Upper lobe of right lung (tissue), 1 donor: ENCODE measurements around the gene SAMD4A. TPM values are rescaled to one million over a fixed set of nuclear protein-coding genes. Genes with fewer than 3 reads are reported as not detected.

Source experiments
- ATAC-seq: fragments of 200-7000 bp; cut with Tn5 transposase; one replicate; pipeline ENCODE4 v1.9.1; 2020; ENCODE audit warnings: mild to moderate bottlenecking, moderate library complexity
- DNase-seq: peaks from one replicate; pipeline ENCODE4 v3.0.0-alpha.2; 2020
- H3K27ac ChIP-seq: fragments of 200-600 bp; one replicate; pipeline ENCODE4 v1.8.0; 2022
- H3K27me3 ChIP-seq: fragments of 200-600 bp; one replicate; pipeline ENCODE4 v1.8.0; 2022; ENCODE audit warnings: mild to moderate bottlenecking
- H3K36me3 ChIP-seq: fragments of 200-600 bp; one replicate; pipeline ENCODE4 v1.8.0; 2022
- H3K4me1 ChIP-seq: fragments of 200-600 bp; one replicate; pipeline ENCODE4 v1.8.0; 2022
- H3K4me3 ChIP-seq: fragments of 200-600 bp; one replicate; pipeline ENCODE4 v1.8.0; 2022; ENCODE audit warnings: mild to moderate bottlenecking
- H3K9me3 ChIP-seq: fragments of 200-600 bp; one replicate; pipeline ENCODE4 v1.8.0; 2022
- intact Hi-C: fragments of 100-400 bp; cut with DNase I; formaldehyde crosslinking; loops from one replicate; pipeline ENCODE4 v1.11.0; 2022
- total RNA-seq: library from RNA; stranded (reverse); fragmentation: NEBNext Ultra II Directional; extraction: Animal tissue kit (Norgen Biotek cat#: 25700); gene quantifications from one replicate; pipeline ENCODE4 v1.2.1, GENCODE V29; 2021
- TF ChIP-seq, protein P1 (sequence below): fragments of 200-600 bp; IDR thresholded peaks from one replicate; pipeline ENCODE4 v1.8.0; 2022; ENCODE audit warnings: antibody characterized with exemption
- donor health status: DM: no; HTN: yes; CAD: no; lungs with severe emphysema.

The SAMD4A gene
- total RNA-seq, 1 donor from 2014 or later = 39.1 TPM

DNA sequence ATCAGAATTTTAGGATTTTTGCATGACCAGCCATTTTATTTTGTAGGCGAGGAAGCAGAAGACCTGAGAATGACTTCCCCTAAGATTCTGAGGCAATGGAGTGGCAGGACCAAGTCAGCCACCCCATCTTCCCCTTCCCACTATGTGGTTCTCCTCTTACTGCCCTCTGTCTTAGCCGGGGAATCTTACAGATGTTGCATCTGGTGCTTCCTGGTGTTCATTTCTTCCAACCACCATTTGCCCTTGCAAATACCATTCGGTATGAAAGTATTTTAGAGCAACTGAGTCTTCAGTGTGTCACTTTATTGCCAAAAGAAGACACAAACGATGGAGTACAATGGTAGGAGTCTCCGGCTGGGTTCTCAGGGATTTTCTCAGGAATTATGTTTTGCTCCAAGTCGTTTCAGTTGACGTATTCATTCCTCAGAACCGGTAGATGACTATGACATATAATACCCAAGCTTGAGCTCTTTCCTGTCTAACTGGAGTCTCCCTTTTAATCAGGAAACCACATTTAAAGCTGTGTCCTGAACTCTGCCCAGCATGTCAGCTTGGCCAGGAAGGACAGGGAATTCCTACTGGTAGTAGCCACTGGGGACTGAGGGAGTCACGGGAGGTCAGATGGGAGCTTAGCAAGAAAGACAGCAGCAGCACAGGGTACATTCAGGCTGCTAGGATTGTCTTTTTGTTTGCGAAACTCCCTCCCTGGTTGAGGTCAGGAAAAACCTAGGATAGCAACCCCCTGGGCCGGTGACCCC is 87.0 kb downstream of the SAMD4A start:
- Histone ChIP-seq H3K9me3 (no peaks in the 10 kb centered on the region), H3K27me3 (no peaks in the 10 kb centered on the region), H3K27ac (peak overlapping the region; percentile 78), H3K4me1 (peaks cover 46% of the 10 kb centered on the region), H3K36me3 (no peaks in the 10 kb centered on the region), H3K4me3 (no peak overlapping the region)
- TF ChIP-seq, protein P1, sequence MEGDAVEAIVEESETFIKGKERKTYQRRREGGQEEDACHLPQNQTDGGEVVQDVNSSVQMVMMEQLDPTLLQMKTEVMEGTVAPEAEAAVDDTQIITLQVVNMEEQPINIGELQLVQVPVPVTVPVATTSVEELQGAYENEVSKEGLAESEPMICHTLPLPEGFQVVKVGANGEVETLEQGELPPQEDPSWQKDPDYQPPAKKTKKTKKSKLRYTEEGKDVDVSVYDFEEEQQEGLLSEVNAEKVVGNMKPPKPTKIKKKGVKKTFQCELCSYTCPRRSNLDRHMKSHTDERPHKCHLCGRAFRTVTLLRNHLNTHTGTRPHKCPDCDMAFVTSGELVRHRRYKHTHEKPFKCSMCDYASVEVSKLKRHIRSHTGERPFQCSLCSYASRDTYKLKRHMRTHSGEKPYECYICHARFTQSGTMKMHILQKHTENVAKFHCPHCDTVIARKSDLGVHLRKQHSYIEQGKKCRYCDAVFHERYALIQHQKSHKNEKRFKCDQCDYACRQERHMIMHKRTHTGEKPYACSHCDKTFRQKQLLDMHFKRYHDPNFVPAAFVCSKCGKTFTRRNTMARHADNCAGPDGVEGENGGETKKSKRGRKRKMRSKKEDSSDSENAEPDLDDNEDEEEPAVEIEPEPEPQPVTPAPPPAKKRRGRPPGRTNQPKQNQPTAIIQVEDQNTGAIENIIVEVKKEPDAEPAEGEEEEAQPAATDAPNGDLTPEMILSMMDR = no peak
- ATAC-seq (peak; percentile 27), DNase-seq (no peak)
- intact Hi-C loops = no loop called here

DNA sequence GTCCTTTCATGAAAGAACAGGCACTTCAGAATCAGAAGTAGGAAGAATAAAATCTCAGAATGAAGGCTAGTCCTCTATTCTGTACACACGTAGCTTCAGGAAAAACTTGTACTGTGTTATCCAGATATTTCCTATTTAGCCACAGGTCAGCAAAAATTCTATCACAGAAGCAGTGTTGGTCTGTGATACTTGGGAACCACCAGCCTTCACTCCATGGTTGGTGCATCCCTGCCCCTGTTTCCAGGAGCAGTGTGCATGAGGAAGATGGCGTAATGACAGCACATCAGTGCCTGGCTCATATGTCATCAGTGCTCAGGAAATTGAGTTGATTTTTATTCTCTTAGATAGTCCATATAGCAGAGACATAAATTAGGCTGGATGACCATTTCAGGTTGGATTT is 87.7 kb downstream of the SAMD4A start:
- Histone ChIP-seq H3K4me1 (peaks cover 46% of the 10 kb centered on the region), H3K36me3 (no peaks in the 10 kb centered on the region), H3K9me3 (no peaks in the 10 kb centered on the region), H3K4me3 (no peak overlapping the region), H3K27ac (no peak overlapping the region), H3K27me3 (no peaks in the 10 kb centered on the region)
- DNase-seq (no peak), ATAC-seq (no peak)
- TF ChIP-seq, protein P1 = no peak
- intact Hi-C loops = no loop called here

DNA sequence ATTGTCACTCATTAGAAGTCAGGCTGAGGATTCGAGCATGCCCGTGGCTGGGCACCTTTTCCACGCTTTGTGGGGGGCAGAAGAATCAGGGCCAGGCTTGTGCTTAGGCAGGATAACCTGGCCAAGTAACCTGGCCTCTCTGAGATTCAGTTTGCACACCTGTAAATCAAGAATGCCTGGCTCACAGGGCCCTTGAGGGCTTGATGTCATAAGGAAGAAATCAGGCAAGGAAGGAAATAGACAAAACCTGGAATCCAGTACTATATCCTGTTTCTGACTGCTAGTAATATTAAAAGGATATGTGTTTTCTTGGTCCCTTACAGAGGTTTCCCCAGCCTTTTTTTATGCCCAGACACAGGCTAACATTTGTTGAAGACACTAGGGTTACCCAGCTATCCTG is 91.9 kb downstream of the SAMD4A start:
- TF ChIP-seq, protein P1 = no peak
- H3K9me3 ChIP-seq = no peaks in the 10 kb centered on the region
- no peaks in the 10 kb centered on the region for H3K36me3 ChIP-seq
- ATAC-seq (no peak), DNase-seq (no peak)
- intact Hi-C loops = no loop called here
- H3K4me1 ChIP-seq = peaks cover 17% of the 10 kb centered on the region
- no peak overlapping the region for H3K27ac ChIP-seq
- no peaks in the 10 kb centered on the region for H3K27me3 ChIP-seq
- no peak overlapping the region for H3K4me3 ChIP-seq

DNA sequence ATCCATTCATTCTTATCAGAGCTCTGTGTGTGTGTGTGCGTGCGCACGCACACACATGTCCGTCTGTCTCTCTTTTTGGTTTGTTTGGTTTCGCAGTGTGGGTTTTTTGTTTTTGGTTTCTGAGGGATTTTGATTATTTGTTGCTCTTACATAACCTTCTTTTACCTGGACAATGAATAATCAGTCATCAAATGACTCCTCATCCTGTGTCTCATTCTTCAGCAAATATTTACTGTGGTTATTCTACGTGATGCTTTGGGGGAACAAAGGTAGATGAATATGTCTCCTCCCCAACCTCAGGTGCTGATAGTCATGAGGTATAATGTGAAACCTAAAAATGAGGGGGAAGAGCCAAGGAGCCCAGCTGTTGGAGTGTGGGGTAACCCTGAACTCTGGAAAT is 92.4 kb downstream of the SAMD4A start:
- Histone ChIP-seq H3K9me3 (no peaks in the 10 kb centered on the region), H3K4me3 (no peak overlapping the region), H3K4me1 (peaks cover 12% of the 10 kb centered on the region), H3K27me3 (no peaks in the 10 kb centered on the region), H3K36me3 (no peaks in the 10 kb centered on the region), H3K27ac (no peak overlapping the region)
- DNase-seq = no peak
- intact Hi-C loops = no loop called here
- no peak for ATAC-seq
- TF ChIP-seq, protein P1 = no peak

DNA sequence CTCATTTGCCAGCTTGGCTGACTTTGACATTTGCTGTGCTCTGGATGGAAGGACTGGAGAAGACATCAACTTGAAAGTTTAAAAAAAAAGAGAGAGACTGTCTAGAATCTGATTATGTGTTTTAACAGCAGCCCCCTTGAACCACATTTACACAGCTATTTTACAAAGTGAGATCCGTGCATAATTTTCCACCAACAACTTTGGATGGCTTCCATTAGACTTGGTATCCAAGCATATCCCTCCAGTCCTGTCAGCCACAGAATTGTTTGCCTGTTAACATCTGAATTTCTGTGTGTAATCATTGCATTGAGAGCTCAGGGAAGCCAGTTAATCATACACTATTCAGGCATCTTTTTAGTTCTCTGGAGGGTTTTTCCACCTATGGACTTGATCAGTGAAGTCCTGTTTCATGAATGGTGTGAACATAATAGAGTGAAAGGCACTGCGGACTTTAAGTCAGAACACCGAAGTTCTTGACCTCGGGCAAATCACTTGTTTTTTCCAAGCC is 93.7 kb downstream of the SAMD4A start:
- H3K4me1 ChIP-seq = peaks cover 6% of the 10 kb centered on the region
- no peaks in the 10 kb centered on the region for H3K9me3 ChIP-seq
- no peak overlapping the region for H3K4me3 ChIP-seq
- ATAC-seq (no peak), DNase-seq (no peak)
- intact Hi-C loops = no loop called here
- no peak overlapping the region for H3K27ac ChIP-seq
- H3K27me3 ChIP-seq = no peaks in the 10 kb centered on the region
- no peaks in the 10 kb centered on the region for H3K36me3 ChIP-seq
- TF ChIP-seq, protein P1 = no peak
